Neural crest cell (in vitro differentiated cells): ENCODE results near the gene DNAH11. TPM values are rescaled to one million over a fixed set of nuclear protein-coding genes. Genes with fewer than 3 reads are reported as not detected.

ENCODE experiments used
- DNase-seq: peaks from one replicate; pipeline ENCODE4 v3.0.0; 2021; ENCODE audit warnings: low read depth, mixed read lengths, low spot score
- H3K27ac Mint-ChIP-seq: one replicate; pipeline ENCODE4 v1.8.0; 2021; ENCODE audit warnings: mild to moderate bottlenecking, mixed read lengths; ENCODE audit not compliant: unreplicated experiment
- H3K27me3 Mint-ChIP-seq: 2 replicates; pipeline ENCODE4 v1.8.0; 2021; ENCODE audit warnings: low read depth, mild to moderate bottlenecking, mixed read lengths
- H3K36me3 Mint-ChIP-seq: 2 replicates; pipeline ENCODE4 v1.8.0; 2021; ENCODE audit warnings: low read depth, mild to moderate bottlenecking, mixed read lengths
- H3K4me1 Mint-ChIP-seq: 2 replicates; pipeline ENCODE4 v1.8.0; 2021; ENCODE audit warnings: mixed read lengths
- H3K4me3 Mint-ChIP-seq: one replicate; pipeline ENCODE4 v1.8.0; 2021; ENCODE audit warnings: mild to moderate bottlenecking, mixed read lengths
- H3K9me3 Mint-ChIP-seq: 2 replicates; pipeline ENCODE4 v1.8.0; 2021; ENCODE audit warnings: mixed read lengths
- CTCF ChIP-seq: fragments of 200-600 bp; sonication (generic); conservative IDR thresholded peaks from 2 replicates; pipeline ENCODE4 v1.5.0; 2021; ENCODE audit warnings: antibody characterized with exemption, mild to moderate bottlenecking
- total RNA-seq: library from RNA; stranded (reverse); gene quantifications from 2 replicates; pipeline ENCODE4 v1.2.1, GENCODE V29; 2021

The DNAH11 gene
- total RNA-seq, 1 donor from 2014 or later: 0.63 TPM

GRCh38 chr7:21819048-21819447 lies 276.2 kb downstream of the DNAH11 start:
- TF ChIP-seq CTCF: no peak
- H3K9me3 Mint-ChIP-seq: no peaks in the 10 kb centered on the region
- DNase-seq: no peak
- H3K4me1 Mint-ChIP-seq: no peaks in the 10 kb centered on the region
- no peak overlapping the region for H3K4me3 Mint-ChIP-seq
- no peaks in the 10 kb centered on the region for H3K36me3 Mint-ChIP-seq
- no peak overlapping the region for H3K27ac Mint-ChIP-seq
- no peaks in the 10 kb centered on the region for H3K27me3 Mint-ChIP-seq

- no peak for DNase-seq
- no peaks in the 10 kb centered on the region for H3K36me3 Mint-ChIP-seq
- H3K4me3 Mint-ChIP-seq: no peak overlapping the region
- H3K9me3 Mint-ChIP-seq: peaks cover 2% of the 10 kb centered on the region
- H3K27me3 Mint-ChIP-seq: peaks cover 6% of the 10 kb centered on the region
- TF ChIP-seq CTCF: no peak
- no peak overlapping the region for H3K27ac Mint-ChIP-seq
- peaks cover 9% of the 10 kb centered on the region for H3K4me1 Mint-ChIP-seq
Measured at GRCh38 chr7:21828841-21829240, 286.0 kb downstream of the DNAH11 start.

GRCh38 chr7:21829731-21830130 lies 286.9 kb downstream of the DNAH11 start:
- DNase-seq: no peak
- Mint-ChIP-seq H3K27me3 (peaks cover 6% of the 10 kb centered on the region), H3K36me3 (no peaks in the 10 kb centered on the region), H3K9me3 (peaks cover 3% of the 10 kb centered on the region), H3K27ac (no peak overlapping the region), H3K4me3 (no peak overlapping the region), H3K4me1 (peaks cover 9% of the 10 kb centered on the region)
- TF ChIP-seq CTCF: no peak

- Mint-ChIP-seq H3K27ac (no peak overlapping the region), H3K9me3 (no peaks in the 10 kb centered on the region), H3K4me1 (no peaks in the 10 kb centered on the region), H3K36me3 (no peaks in the 10 kb centered on the region), H3K4me3 (no peak overlapping the region), H3K27me3 (no peaks in the 10 kb centered on the region)
- DNase-seq: no peak
- no peak for TF ChIP-seq CTCF
Measured at GRCh38 chr7:21844742-21845141, 301.9 kb downstream of the DNAH11 start.

GRCh38 chr7:21850531-21851285 lies 307.9 kb downstream of the DNAH11 start:
- Mint-ChIP-seq H3K36me3 (no peaks in the 10 kb centered on the region), H3K4me3 (no peak overlapping the region), H3K27ac (no peak overlapping the region), H3K27me3 (no peaks in the 10 kb centered on the region), H3K4me1 (no peaks in the 10 kb centered on the region), H3K9me3 (no peaks in the 10 kb centered on the region)
- TF ChIP-seq CTCF: no peak
- no peak for DNase-seq
